ENCODE results near the gene LRRC8E. TPM values are rescaled to one million over a fixed set of nuclear protein-coding genes. Genes with fewer than 3 reads are reported as not detected.
"Not testable (repeated sequence)": the region's sequence is repeated elsewhere in the genome, so short reads cannot be mapped to it uniquely, and the experiment has no call there.

The LRRC8E gene
- total RNA-seq, 1 experiment from 2014 or later = 10.3 TPM

- POLR2A ChIA-PET = interaction anchor here (0.6 to 4.1 kb wide), 9 partner anchors 9 to 33 kb away, joined by 3 to 53 read pairs (median 6); partner anchors contain the start of gene MAP2K7
- no peak for DNase-seq (ENCODE audit: unreplicated experiment)
- Mint-ChIP-seq H3K27me3 (ENCODE audit: insufficient read depth, unreplicated experiment) (no peaks in the 10 kb centered on the region), H3K36me3 (ENCODE audit: insufficient read depth, unreplicated experiment) (no peaks in the 10 kb centered on the region), H3K27ac (ENCODE audit: low read depth, unreplicated experiment) (no peak overlapping the region), H3K9me3 (ENCODE audit: unreplicated experiment) (no peaks in the 10 kb centered on the region), H3K4me1 (ENCODE audit: insufficient read depth, unreplicated experiment) (peaks cover 6% of the 10 kb centered on the region), H3K4me3 (ENCODE audit: unreplicated experiment) (no peak overlapping the region)
- intact Hi-C loops (cut with micrococcal nuclease) = no loop called here
- CTCF ChIA-PET = interaction anchor here (0.6 to 2.1 kb wide), 4 partner anchors 10 to 338 kb away, joined by 3 to 8 read pairs (median 6); no protein-coding TSS in a partner anchor
- TF ChIP-seq CTCF (IDR thresholded peaks at IDR 0.05; ENCODE audit: unreplicated experiment) = no peak
- no TSS peak for BruUV-seq (replicated peaks)
Observed at GRCh38 chr19:7887408-7888144, 734 bp upstream of the LRRC8E start.

DNA sequence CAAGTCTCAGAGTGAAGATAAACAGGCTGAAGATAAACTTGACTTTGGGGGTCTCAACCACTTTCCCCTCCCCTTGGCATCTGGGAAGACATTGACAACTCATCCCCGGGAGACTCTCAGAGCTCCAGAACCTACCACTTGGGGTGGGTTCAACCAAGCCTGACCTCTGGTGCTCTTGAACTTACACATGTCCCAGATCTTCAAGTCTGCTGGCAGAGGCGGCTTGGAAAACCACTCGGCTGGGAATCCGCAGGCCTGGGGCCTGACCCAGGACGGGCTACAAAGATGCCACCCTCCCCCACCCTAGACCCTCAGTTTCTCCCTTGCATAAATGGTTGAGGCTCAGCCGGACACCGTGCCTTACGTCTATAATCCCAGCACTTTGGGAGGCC lies 512 bp downstream of the LRRC8E start:
- TF ChIP-seq CTCF (IDR thresholded peaks at IDR 0.05; ENCODE audit: unreplicated experiment) = no peak
- Mint-ChIP-seq H3K9me3 (ENCODE audit: unreplicated experiment) (no peaks in the 10 kb centered on the region), H3K4me1 (ENCODE audit: insufficient read depth, unreplicated experiment) (peaks cover 6% of the 10 kb centered on the region), H3K36me3 (ENCODE audit: insufficient read depth, unreplicated experiment) (no peaks in the 10 kb centered on the region), H3K4me3 (ENCODE audit: unreplicated experiment) (peak overlapping the region; percentile 72), H3K27me3 (ENCODE audit: insufficient read depth, unreplicated experiment) (no peaks in the 10 kb centered on the region), H3K27ac (ENCODE audit: low read depth, unreplicated experiment) (no peak overlapping the region)
- no peak for DNase-seq (ENCODE audit: unreplicated experiment)
- BruUV-seq (replicated peaks) = TSS peak; percentile 75
- ChIA-PET CTCF (interaction anchor here (0.5 to 2.1 kb wide), 5 partner anchors 15 to 362 kb away, joined by 3 to 8 read pairs (median 3); partner anchors contain the start of gene MAP2K7), POLR2A (interaction anchor here (0.7 to 4.1 kb wide), 6 partner anchors 8 to 40 kb away, joined by 3 to 53 read pairs (median 7); partner anchors contain the start of gene MAP2K7)
- intact Hi-C loops (cut with micrococcal nuclease) = no loop called here

DNA sequence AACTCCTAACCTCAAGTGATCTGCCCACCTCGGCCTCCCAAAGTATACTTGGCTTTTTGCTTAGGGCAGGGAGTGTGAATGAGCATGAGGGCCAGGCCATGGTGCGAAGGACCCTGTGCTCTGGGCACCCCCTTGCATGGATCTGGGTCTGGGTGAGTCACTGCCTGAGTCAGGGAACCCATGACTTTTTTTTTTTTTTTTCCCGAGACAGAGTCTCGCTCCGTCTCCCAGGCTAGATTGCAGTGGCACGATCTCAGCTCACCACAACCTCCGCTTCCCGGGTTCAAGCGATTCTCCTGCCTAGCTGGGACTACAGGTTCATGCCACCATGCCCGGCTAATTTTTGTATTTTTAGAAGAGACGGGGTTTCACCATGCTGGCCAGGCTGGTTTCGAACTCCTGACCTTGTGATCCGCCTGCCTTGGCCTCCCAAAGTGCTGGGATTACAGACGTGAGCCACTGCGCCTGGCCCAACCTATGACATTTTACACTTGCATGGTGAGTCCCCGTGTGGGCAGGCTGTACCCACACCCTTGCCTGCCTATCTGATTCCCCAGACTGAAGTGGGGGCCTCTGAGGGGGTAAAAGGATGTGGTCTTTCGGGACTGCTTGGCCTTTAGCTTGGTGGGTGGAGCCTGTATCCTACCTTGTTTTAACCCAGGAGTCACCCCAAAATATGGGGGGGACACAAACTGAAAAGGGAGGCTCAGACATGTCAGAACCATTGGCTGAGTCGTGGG lies 5.2 kb downstream of the LRRC8E start:
- intact Hi-C loops (cut with micrococcal nuclease); BruUV-seq (replicated peaks); H3K27me3 Mint-ChIP-seq (ENCODE audit: insufficient read depth, unreplicated experiment); H3K9me3 Mint-ChIP-seq (ENCODE audit: unreplicated experiment); H3K4me3 Mint-ChIP-seq (ENCODE audit: unreplicated experiment): not testable (repeated sequence)
- CTCF ChIA-PET = interaction anchor here (0.6 to 0.7 kb wide), 3 partner anchors 10 to 231 kb away, joined by 3 to 4 read pairs (median 3); partner anchors contain the start of gene MAP2K7
- H3K4me1 Mint-ChIP-seq (ENCODE audit: insufficient read depth, unreplicated experiment) = peaks cover 12% of the 10 kb centered on the region
- POLR2A ChIA-PET = interaction anchor here (1.7 kb wide), 1 partner anchor 24 kb away, joined by 5 read pairs; no protein-coding TSS in a partner anchor
- H3K36me3 Mint-ChIP-seq (ENCODE audit: insufficient read depth, unreplicated experiment) = peaks cover 11% of the 10 kb centered on the region
- H3K27ac Mint-ChIP-seq (ENCODE audit: low read depth, unreplicated experiment) = peak overlapping the region; percentile 39
- DNase-seq (ENCODE audit: unreplicated experiment) = peak; percentile 71

DNA sequence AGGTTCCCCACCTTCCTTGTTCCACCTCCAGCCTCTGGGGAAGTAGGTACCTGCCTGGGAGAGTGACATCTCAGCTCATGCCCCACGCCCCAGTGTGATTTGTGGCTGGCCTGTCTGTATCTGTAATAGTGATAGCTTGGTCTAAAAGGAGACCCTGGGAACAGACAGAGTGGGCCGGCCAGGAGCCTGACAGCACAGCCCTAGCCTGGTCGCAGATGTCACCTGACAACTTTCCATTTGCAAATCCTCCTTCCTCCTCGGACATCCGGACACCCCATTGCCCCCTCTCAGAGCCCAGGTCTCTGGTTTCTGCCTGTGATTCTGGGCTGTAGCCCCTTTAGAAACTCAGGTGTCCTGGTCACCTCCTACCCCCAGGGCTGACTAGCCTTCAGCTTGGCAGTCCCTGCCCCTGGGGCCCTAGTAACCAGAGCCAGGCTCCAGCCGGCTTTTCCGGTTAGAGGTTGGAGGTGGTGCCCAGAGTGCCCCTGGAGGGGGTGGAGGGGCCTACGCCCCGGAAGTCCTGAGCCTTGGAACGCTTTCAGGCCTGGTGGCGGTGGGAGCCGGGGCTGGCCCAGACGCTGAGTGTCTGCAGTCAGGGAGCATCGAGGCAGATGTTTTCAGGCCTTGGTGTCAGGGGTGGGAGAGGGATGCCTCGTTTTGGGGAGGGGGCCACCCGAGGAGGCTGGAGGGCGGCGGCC lies 6.5 kb downstream of the LRRC8E start:
- peak overlapping the region; percentile 23 for H3K4me3 Mint-ChIP-seq (ENCODE audit: unreplicated experiment)
- H3K9me3 Mint-ChIP-seq (ENCODE audit: unreplicated experiment) = no peaks in the 10 kb centered on the region
- DNase-seq (ENCODE audit: unreplicated experiment) = peak; percentile 47
- H3K4me1 Mint-ChIP-seq (ENCODE audit: insufficient read depth, unreplicated experiment) = peaks cover 12% of the 10 kb centered on the region
- POLR2A ChIA-PET = interaction anchor here (0.7 kb wide), 1 partner anchor 34 kb away, joined by 3 read pairs; no protein-coding TSS in a partner anchor
- TF ChIP-seq CTCF (IDR thresholded peaks at IDR 0.05; ENCODE audit: unreplicated experiment) = no peak
- peaks cover 17% of the 10 kb centered on the region for H3K36me3 Mint-ChIP-seq (ENCODE audit: insufficient read depth, unreplicated experiment)
- H3K27me3 Mint-ChIP-seq (ENCODE audit: insufficient read depth, unreplicated experiment) = no peaks in the 10 kb centered on the region
- intact Hi-C loops (cut with micrococcal nuclease) = no loop called here
- H3K27ac Mint-ChIP-seq (ENCODE audit: low read depth, unreplicated experiment) = peak overlapping the region; percentile 42
- CTCF ChIA-PET = interaction anchor here (1.3 kb wide), 1 partner anchor 25 kb away, joined by 3 read pairs; no protein-coding TSS in a partner anchor
- no TSS peak for BruUV-seq (replicated peaks)

Data from MCF 10A (cell line).